ENCODE measurements around the gene PARD3.

The PARD3 gene

DNA sequence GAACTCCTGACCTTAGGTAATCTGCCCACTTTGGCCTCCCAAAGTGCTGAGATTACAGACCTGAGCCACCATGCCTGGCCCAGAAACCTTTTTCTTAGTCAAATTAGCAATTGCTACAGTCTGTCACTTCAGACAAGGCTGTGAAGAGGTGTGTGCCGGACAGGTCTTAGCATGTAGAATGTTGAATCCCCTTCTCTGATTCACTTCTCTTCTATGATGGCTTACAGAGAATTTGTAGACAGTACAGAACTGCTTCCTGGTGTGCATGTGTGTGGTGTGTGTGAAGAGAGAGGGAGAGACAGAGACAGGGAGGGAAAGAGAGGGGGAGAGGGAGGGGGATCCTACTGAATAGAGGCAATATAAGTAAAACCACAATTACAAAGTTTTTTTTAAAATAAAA is 150.4 kb downstream of the PARD3 start:
- ChIA-PET CTCF (interaction anchor here (1.8 kb wide), 1 partner anchor 10 kb away, joined by 5 read pairs; no protein-coding TSS in a partner anchor), POLR2A (no interaction called here)
- TF ChIP-seq, protein P1, sequence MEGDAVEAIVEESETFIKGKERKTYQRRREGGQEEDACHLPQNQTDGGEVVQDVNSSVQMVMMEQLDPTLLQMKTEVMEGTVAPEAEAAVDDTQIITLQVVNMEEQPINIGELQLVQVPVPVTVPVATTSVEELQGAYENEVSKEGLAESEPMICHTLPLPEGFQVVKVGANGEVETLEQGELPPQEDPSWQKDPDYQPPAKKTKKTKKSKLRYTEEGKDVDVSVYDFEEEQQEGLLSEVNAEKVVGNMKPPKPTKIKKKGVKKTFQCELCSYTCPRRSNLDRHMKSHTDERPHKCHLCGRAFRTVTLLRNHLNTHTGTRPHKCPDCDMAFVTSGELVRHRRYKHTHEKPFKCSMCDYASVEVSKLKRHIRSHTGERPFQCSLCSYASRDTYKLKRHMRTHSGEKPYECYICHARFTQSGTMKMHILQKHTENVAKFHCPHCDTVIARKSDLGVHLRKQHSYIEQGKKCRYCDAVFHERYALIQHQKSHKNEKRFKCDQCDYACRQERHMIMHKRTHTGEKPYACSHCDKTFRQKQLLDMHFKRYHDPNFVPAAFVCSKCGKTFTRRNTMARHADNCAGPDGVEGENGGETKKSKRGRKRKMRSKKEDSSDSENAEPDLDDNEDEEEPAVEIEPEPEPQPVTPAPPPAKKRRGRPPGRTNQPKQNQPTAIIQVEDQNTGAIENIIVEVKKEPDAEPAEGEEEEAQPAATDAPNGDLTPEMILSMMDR (IDR thresholded peaks at IDR 0.05; ENCODE audit: control extremely low read depth, extremely low read depth, low read depth, missing control alignments) = no peak
- no peak for DNase-seq (ENCODE audit: extremely low spot score)

DNA sequence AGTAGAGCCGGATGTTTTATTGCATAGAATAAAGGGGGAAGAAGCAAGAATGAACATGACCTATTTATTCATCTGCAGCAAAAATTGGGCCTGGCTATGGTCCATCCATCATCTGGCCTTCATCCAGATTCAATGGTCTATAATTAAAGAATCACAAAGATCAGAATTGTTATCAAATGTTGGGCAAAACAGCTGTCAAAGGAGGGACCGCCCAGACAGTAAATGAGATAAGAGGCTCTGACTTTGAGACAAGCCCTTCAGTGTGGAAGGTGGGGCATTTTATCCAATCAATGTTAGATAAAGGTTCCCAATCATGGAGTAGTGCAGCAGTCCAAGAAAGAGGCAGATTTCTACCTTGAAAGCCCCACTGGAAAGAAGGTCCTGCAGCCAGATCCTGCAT is 153.5 kb downstream of the PARD3 start:
- CTCF ChIA-PET = interaction anchor here (1.0 to 1.6 kb wide), 3 partner anchors 16 to 333 kb away, joined by 3 to 6 read pairs (median 4); no protein-coding TSS in a partner anchor
- DNase-seq (ENCODE audit: extremely low spot score) = no peak
- POLR2A ChIA-PET = no interaction called here
- TF ChIP-seq, protein P1 (IDR thresholded peaks at IDR 0.05; ENCODE audit: control extremely low read depth, extremely low read depth, low read depth, missing control alignments) = no peak

DNA sequence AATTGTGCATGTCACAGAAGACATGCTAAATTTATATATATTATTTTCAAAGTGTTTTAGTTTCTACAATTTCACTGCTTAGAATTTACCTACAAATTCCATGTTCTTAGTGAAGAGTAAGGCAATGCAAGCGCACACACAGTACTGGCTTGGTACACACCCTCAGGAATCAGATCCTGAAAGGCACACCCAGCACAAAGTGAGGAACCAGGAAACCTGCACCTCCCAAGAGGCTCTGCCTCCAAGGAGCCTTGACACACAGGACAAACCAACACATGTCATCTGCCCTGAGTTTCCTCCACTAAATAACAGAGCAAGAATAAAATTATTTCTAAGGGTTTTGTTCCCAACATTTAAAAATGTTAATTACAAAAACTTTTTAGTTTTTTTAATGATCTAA is 156.2 kb downstream of the PARD3 start:
- no peak for DNase-seq (ENCODE audit: extremely low spot score)
- ChIA-PET CTCF (no interaction called here), POLR2A (no interaction called here)
- TF ChIP-seq, protein P1 (IDR thresholded peaks at IDR 0.05; ENCODE audit: control extremely low read depth, extremely low read depth, low read depth, missing control alignments) = no peak

DNA sequence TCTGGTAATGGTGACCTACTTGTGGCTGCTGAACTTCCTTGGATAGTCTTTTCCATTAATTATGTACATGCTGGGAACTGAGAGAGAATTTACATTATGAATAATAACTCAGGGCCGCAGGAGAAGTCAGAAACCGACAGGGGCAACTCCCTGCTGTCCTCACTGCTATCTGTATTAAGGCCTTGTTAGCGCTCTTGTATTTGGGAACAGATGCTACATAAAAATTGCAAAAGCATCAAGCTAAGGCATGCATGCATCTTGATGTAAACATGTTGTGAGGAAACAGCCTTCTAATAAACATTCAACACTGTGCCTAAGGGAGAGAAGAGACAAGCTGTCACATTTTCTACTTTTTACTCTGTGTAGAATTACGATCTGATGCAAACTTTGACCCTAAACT is 158.4 kb downstream of the PARD3 start:
- TF ChIP-seq, protein P1 (IDR thresholded peaks at IDR 0.05; ENCODE audit: control extremely low read depth, extremely low read depth, low read depth, missing control alignments) = no peak
- CTCF ChIA-PET = interaction anchor here (1.3 to 7.6 kb wide), 5 partner anchors 11 to 1463 kb away, joined by 3 to 45 read pairs (median 7); no protein-coding TSS in a partner anchor
- no peak for DNase-seq (ENCODE audit: extremely low spot score)
- POLR2A ChIA-PET = no interaction called here

DNA sequence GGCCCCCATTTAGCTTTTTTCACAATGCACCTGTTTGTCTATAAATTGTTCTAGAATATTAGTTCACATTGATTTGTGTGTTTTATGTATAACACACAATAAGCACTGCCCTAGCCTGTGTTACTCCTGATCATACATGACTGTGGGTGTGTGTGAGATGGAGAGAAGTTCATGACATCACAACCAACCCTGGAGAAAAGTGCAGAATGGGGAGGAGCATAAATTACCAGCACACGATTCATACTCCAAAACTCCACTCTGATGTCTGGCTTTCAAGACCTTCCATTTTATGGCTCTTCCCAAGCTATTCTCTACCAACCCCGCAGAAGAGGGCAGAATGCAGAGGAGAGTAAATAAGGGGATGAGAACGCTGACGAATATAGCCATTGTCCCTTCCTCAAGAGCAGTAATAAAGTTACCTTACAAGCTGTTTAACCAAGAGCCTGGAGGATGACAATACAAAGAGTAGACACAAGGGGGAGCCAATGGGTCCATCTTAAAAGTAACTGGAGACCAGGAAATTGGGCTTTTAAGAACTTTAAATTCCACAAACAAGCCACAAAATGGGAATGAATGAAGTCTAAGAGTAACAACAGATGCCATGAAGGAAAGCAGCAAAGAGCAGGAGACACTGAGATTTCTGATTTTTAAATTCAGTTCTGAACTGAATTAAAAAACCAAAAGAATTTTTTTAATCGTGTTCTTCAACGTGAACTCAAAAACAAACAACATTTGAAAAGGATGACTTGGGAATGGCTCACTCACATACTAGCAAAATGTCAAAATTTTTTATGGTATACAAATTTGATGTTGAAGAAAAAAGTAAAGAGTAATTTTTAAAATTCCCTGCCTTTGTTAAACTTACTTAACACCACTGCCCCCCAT is 159.6 kb downstream of the PARD3 start:
- CTCF ChIA-PET = interaction anchor here (1.1 to 7.6 kb wide), 14 partner anchors 9 to 1462 kb away, joined by 3 to 45 read pairs (median 4); no protein-coding TSS in a partner anchor

DNA sequence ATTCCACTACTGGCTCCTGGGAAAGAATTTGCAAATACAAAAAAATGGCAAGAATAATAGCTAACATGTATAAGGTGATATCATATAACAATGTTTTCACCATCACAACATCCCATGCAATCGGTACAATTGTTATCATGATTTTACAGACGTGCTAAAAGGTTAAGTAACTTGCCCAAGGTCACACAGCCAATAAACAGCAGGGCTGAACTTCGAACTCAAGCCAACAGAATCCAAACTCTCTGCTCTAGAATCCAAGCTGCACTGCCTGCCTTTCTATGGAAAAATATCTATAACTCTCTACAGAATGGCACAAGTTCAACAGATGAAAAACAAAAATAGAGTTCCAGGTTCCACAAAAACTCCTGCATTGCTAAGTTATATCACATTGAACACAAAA is 160.9 kb downstream of the PARD3 start:
- CTCF ChIA-PET = interaction anchor here (1.3 to 7.6 kb wide), 8 partner anchors 9 to 447 kb away, joined by 3 to 45 read pairs (median 6); no protein-coding TSS in a partner anchor
- POLR2A ChIA-PET = no interaction called here
- no peak for DNase-seq (ENCODE audit: extremely low spot score)
- TF ChIP-seq, protein P1 (IDR thresholded peaks at IDR 0.05; ENCODE audit: control extremely low read depth, extremely low read depth, low read depth, missing control alignments) = no peak

More for the DNA sequence above, 159.6 kb downstream of the PARD3 start:
- POLR2A ChIA-PET = no interaction called here
- peak; percentile 41 for DNase-seq (ENCODE audit: extremely low spot score)
- TF ChIP-seq, protein P1 (IDR thresholded peaks at IDR 0.05; ENCODE audit: control extremely low read depth, extremely low read depth, low read depth, missing control alignments) = peak; percentile 55

All from GM10248 (cell line).